Urinary bladder (tissue), 4 donors: ENCODE measurements around the gene PDLIM5. TPM values are rescaled to one million over a fixed set of nuclear protein-coding genes. Genes with fewer than 3 reads are reported as not detected.
A peak's percentile ranks its signal among the peaks of the same experiment; 100 is the strongest.

ENCODE experiments used
- DNase-seq: peaks from one replicate; pipeline ENCODE4 v3.0.0-alpha.2; 2015; ENCODE audit errors: extremely low spot score
- H3K27ac ChIP-seq: one replicate; pipeline ENCODE4 v1.5.1; 2013; ENCODE audit warnings: low read depth, mild to moderate bottlenecking, moderate library complexity
- H3K36me3 ChIP-seq: one replicate; pipeline ENCODE4 v1.6.1; 2013; ENCODE audit warnings: mild to moderate bottlenecking, moderate library complexity; ENCODE audit not compliant: insufficient read depth
- H3K4me1 ChIP-seq: one replicate; pipeline ENCODE4 v1.6.1; 2013; ENCODE audit warnings: mild to moderate bottlenecking, moderate library complexity; ENCODE audit not compliant: insufficient read depth
- H3K4me3 ChIP-seq: one replicate; pipeline ENCODE4 v1.5.1; 2013; ENCODE audit warnings: low read depth, low read length
- WGBS: extraction: QIAGEN DNeasy Blood & Tissue Kit; methylation state at CpG from one replicate; pipeline ENCODE4 v1.1.7; 2013; 5-methylcytosine and 5-hydroxymethylcytosine counted together
- polyA plus RNA-seq: library from polyadenylated mRNA; stranded (reverse); fragments of 200-250 nt; gene quantifications from one replicate; pipeline ENCODE4 v1.2.3, GENCODE V29; 2013
- total RNA-seq: library from RNA; depleted of rRNA; stranded (reverse); fragments of >200 nt; gene quantifications from one replicate; pipeline ENCODE4 v1.2.3, GENCODE V29; 2014
- donor health status: healthy with polysubstance abuse.
- donor health status: healthy.

PDLIM5 gene
- total and polyA plus RNA-seq, 2 donors: 60.8 to 243 TPM

GRCh38 chr4:94439606-94440005 lies 12.1 kb upstream of the PDLIM5 start:
- DNase-seq: no peak
- 73% methylated on average over 2 of the region's 2 CpGs for WGBS
- H3K27ac ChIP-seq: no peak overlapping the region
- no peaks in the 10 kb centered on the region for H3K36me3 ChIP-seq
- H3K4me3 ChIP-seq: no peak overlapping the region
- H3K4me1 ChIP-seq: no peaks in the 10 kb centered on the region

- H3K27ac ChIP-seq: no peak overlapping the region
- H3K4me3 ChIP-seq: no peak overlapping the region
- 64% methylated on average over 3 of the region's 3 CpGs for WGBS
Observed at GRCh38 chr4:94441838-94442237, 9.9 kb upstream of the PDLIM5 start.

GRCh38 chr4:94442251-94442650 lies 9.5 kb upstream of the PDLIM5 start:
- WGBS: 92% methylated on average over 1 of the region's 1 CpG
- H3K4me1 ChIP-seq: no peaks in the 10 kb centered on the region
- no peak for DNase-seq
- H3K36me3 ChIP-seq: no peaks in the 10 kb centered on the region
- H3K4me3 ChIP-seq: no peak overlapping the region
- H3K27ac ChIP-seq: no peak overlapping the region

More at GRCh38 chr4:94441838-94442237, 9.9 kb upstream of the PDLIM5 start:
- DNase-seq: no peak
- H3K36me3 ChIP-seq: no peaks in the 10 kb centered on the region
- H3K4me1 ChIP-seq: no peaks in the 10 kb centered on the region

GRCh38 chr4:94446386-94446785 lies 5.4 kb upstream of the PDLIM5 start:
- Histone ChIP-seq H3K36me3 (no peaks in the 10 kb centered on the region), H3K4me1 (no peaks in the 10 kb centered on the region), H3K4me3 (no peak overlapping the region), H3K27ac (no peak overlapping the region)
- 80% methylated on average over 3 of the region's 3 CpGs for WGBS
- DNase-seq: no peak

GRCh38 chr4:94447754-94448411 lies 3.9 kb upstream of the PDLIM5 start:
- DNase-seq: no peak
- WGBS: 69% methylated on average over 3 of the region's 3 CpGs
- Histone ChIP-seq H3K4me3 (no peak overlapping the region), H3K4me1 (no peaks in the 10 kb centered on the region), H3K36me3 (no peaks in the 10 kb centered on the region), H3K27ac (no peak overlapping the region)

- Histone ChIP-seq H3K4me3 (no peak overlapping the region), H3K27ac (no peak overlapping the region), H3K36me3 (no peaks in the 10 kb centered on the region), H3K4me1 (no peaks in the 10 kb centered on the region)
- no peak for DNase-seq
- WGBS: 70% methylated on average over 3 of the region's 3 CpGs
Observed at GRCh38 chr4:94448815-94449375, 2.8 kb upstream of the PDLIM5 start.

GRCh38 chr4:94451051-94451694 lies 569 bp upstream of the PDLIM5 start:
- Histone ChIP-seq H3K27ac (no peak overlapping the region), H3K36me3 (no peaks in the 10 kb centered on the region), H3K4me3 (peak overlapping the region; percentile 99), H3K4me1 (no peaks in the 10 kb centered on the region)
- DNase-seq: no peak
- WGBS: 6% methylated on average over 16 of the region's 16 CpGs

GRCh38 chr4:94452476-94453371 lies 982 bp downstream of the PDLIM5 start:
- H3K36me3 ChIP-seq: no peaks in the 10 kb centered on the region
- H3K4me3 ChIP-seq: peak overlapping the region; percentile 99
- H3K4me1 ChIP-seq: no peaks in the 10 kb centered on the region
- 3% methylated on average over 26 of the region's 26 CpGs for whole genome bisulfite sequencing
- DNase-seq: no peak
- peak overlapping the region; percentile 100 for H3K27ac ChIP-seq

- no peak for DNase-seq
- peak overlapping the region; percentile 100 for H3K27ac ChIP-seq
- 60% methylated on average over 7 of the region's 7 CpGs for WGBS
- no peaks in the 10 kb centered on the region for H3K4me1 ChIP-seq
- H3K36me3 ChIP-seq: no peaks in the 10 kb centered on the region
- peak overlapping the region; percentile 99 for H3K4me3 ChIP-seq
Observed at GRCh38 chr4:94453391-94453963, 1.7 kb downstream of the PDLIM5 start.

- WGBS: 52% methylated on average over 2 of the region's 2 CpGs
- DNase-seq: no peak
- Histone ChIP-seq H3K27ac (no peak overlapping the region), H3K36me3 (no peaks in the 10 kb centered on the region), H3K4me1 (no peaks in the 10 kb centered on the region), H3K4me3 (no peak overlapping the region)
Observed at GRCh38 chr4:94454405-94454804, 2.7 kb downstream of the PDLIM5 start.

GRCh38 chr4:94455081-94455480 lies 3.3 kb downstream of the PDLIM5 start:
- no peaks in the 10 kb centered on the region for H3K36me3 ChIP-seq
- H3K4me1 ChIP-seq: no peaks in the 10 kb centered on the region
- no peak overlapping the region for H3K4me3 ChIP-seq
- DNase-seq: no peak
- no peak overlapping the region for H3K27ac ChIP-seq
- 23% methylated on average over 3 of the region's 3 CpGs for WGBS

- 7% methylated on average over 1 of the region's 1 CpG for WGBS
- H3K4me3 ChIP-seq: no peak overlapping the region
- no peak for DNase-seq
- no peak overlapping the region for H3K27ac ChIP-seq
- H3K36me3 ChIP-seq: no peaks in the 10 kb centered on the region
- H3K4me1 ChIP-seq: no peaks in the 10 kb centered on the region
Observed at GRCh38 chr4:94457692-94458106, 6.0 kb downstream of the PDLIM5 start.

- H3K36me3 ChIP-seq: no peaks in the 10 kb centered on the region
- WGBS: 57% methylated on average over 3 of the region's 3 CpGs
- H3K4me3 ChIP-seq: no peak overlapping the region
- DNase-seq: no peak
- H3K4me1 ChIP-seq: no peaks in the 10 kb centered on the region
- H3K27ac ChIP-seq: no peak overlapping the region
Observed at GRCh38 chr4:94458682-94459081, 6.9 kb downstream of the PDLIM5 start.
